Stimulated activated CD4-positive, alpha-beta T cell treated with anti-CD3 and anti-CD28 coated beads, Interleukin-15, amount 100 ng/mL, for 48 hours (primary cell): ENCODE results near the gene PIPOX.
"Not testable (repeated sequence)": the region's sequence is repeated elsewhere in the genome, so short reads cannot be mapped to it uniquely, and the experiment has no call there.

Experiments
- DNase-seq, 2 donors: peaks; one replicate each; pipeline ENCODE4 v3.0.0-alpha.2; 2020; ENCODE audit warnings: low read depth in 2 of 2

The PIPOX gene

DNA sequence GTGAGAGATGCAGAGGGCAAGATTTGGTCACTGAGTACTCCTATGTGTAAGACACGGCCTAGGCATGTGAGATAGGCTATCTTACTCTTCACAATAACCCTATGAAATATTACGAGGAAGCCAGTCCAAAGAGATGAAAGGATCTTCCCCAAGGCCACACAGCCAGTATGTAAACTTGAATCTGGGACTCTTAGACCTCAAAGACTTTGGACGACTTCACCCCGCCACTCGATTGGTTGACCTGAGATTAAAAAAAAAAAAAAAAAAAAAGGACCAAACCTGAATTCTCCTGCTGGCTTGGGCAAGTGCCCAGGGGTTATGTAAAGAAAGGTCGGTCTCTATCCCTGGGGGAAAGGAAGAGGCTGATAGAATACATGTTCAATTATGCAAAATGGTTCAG lies 33.1 kb downstream of the PIPOX start:
- DNase-seq, result no peak

DNA sequence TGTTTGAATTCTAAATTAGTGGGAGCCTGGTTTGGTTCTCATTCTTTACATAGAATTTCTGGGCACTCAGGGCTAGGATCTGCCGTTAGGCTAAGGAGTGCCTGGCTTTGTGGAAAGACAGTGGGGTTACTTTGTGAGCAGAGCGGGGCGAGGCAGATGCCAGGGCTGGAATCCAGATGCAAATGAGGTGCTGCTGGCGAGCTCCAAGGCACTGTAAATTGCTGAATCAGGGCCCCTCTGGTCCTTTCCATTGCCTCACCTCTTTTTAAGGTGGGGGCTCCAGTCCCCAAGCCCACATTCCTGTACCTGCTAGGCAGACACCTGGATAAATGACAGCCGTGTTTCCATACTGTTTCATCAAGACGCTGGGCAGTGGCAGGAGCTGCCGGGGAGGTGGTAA lies 33.8 kb downstream of the PIPOX start:
- no peak for DNase-seq

DNA sequence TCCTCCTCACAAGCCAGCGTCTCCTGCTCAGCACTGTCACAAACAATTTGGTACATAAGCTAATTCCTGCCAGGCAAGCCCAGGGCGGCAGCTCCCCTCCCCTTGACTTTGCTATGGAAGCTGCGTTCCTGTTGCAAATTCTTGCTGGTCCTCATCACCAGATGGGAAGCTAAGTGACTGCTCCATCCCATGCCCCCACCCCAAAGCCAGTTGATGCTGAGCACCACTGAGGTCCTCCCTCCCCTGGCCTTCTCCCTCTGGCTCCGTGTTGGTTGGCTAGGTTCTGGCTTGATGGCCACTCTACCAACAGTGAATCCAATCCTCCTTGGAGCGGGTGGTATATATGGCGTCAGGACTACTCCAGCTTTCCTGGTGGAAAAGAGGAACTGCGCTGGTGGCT lies 34.4 kb downstream of the PIPOX start:
- DNase-seq, result no peak

DNA sequence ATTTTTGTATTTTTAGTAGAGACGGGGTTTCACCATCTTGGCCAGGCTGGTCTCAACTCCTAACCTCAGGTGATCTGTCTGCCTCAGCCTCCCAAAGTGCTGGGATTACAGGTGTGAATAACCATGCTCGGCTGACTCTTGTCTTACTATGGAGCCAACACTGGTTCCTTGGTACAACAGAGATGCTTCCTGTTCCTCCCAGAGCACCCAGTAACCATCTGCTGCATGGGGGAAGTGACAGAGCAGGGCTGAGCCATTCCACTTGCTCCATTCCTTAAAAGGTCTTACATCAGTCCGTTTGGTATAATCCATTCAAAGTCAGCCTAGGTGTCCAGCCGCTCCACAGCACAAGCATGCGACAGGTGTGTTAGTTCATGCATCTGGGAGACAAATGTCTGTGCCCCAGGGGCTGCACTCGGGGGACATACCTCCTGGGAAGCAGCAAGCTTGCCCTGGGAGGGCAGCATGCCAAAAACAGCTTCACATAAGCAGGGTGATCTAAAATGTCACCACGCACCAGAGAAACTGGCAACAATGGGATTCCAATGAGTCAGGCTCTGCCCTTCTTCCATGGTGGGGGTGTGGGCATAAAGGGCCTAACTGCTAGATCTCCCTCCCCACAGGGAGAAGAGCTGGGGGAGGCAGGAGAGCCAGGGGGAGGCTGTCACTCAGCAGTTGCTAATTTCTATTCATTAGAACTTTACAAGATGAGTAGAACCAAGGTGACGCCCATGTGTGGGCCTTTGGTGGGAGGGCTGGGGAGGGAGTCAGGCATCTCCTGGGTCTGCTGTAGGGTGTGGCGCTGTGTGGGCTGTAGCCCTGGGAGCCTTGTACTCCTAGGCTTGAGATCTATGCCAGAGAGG lies 35.5 kb downstream of the PIPOX start:
- no peak for DNase-seq

DNA sequence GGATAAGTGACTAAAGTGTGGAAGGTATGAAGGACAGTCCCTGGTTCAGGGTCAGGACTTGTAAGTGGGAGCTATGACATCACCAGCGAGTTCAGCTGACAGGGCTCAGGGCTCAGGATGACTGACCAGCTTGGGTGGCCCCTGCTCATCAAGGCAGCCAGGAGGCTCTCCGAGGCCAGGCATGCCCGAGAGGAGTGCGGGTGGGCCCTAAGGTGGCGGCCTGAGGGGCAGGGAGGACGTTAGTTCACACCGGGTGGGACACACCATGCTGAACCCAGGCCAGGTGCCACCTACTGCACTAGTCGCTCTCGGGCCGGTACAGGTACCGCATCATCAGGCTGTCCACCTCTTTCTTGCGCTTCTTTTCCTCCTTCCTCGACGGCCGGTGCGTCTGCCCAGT lies 36.5 kb downstream of the PIPOX start:
- DNase-seq, result no peak

DNA sequence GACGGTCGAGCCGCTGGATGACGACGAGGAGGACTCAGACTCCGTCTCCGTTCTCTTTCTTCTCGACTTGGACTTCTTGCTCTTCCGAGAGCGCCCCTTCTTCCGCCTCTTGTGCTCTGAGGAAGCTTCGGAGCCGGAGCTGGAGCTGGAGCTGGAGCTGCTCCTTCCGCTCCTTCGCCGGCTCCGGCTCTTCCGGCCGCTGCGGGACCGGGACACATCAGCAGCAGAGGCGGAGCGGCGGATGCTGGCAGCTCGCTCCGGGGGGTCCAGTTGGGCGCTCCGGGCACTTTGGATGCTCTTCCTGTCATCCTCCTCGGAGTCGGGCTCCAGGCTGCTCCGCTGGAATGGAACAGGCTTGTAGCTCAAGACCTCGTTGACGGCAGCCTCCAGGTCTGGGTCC lies 36.9 kb downstream of the PIPOX start:
- no peak for DNase-seq

DNA sequence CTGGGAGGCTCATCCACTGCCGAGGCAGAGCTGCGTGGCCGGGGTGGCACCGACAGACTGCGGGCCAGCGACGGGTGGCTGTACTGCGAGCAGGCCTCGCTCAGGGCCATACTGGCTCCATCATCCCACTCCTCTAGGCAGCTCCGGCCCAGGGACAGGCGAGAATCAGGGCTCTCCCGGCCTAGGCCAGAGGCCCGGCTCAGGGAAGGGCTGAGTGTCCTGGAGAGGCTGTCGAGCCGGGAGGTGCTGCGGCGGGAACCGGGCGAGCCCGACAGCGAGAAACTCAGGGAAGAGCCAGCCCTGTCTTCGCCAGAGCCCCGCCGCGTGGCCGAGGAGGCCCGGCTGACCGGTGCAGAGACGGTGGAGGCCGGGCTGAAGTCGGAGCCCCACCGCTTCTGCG lies 37.4 kb downstream of the PIPOX start:
- no peak for DNase-seq

DNA sequence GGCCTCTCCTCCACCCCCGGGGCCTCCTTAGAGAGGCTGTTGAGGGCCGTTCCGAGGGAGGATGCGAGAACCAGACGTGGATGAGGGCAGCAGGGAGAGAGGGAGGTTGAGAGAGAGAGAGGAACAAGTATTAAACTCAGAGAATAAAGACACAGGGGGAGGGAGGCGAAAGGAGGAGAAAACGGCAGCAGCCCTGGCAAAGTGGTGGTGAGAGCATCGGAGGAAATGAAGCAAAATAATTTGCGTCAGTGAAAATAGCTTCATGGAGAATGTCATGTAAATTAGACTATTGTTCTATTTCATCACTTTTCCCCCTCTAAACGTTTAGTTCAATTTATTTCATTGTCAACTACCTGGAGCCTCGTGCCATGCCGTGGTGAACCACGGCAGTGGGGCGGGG lies 38.0 kb downstream of the PIPOX start:
- DNase-seq, result no peak

DNA sequence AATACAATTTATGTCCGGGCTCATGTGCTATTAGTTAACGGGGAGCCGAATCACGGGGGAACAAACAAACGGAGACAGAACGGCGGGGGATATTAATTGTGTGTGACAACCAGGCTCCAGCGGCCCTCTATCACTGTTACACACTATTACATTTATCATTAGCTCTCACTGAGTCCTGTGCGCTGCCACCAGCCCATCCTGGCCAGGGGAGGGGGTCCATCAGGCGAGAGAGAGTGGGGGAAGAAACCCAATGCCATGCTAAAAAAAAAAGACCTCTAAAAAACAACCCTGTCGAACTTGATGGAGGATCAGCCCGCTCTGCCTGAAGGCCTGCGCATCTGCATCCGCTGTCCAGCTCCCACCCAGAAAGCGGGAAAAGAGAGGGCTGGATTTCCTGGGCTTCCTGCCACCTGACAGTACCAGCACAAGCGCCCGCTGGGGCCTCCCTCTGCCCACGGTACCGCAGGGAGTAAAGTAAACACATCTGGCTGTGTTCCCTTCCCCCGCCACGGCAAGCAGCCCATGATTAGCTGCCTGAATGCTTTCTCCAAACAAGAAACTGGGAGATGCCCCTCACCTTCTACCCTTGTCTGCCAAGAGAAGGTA lies 41.7 kb downstream of the PIPOX start:
- DNase-seq, result no peak

DNA sequence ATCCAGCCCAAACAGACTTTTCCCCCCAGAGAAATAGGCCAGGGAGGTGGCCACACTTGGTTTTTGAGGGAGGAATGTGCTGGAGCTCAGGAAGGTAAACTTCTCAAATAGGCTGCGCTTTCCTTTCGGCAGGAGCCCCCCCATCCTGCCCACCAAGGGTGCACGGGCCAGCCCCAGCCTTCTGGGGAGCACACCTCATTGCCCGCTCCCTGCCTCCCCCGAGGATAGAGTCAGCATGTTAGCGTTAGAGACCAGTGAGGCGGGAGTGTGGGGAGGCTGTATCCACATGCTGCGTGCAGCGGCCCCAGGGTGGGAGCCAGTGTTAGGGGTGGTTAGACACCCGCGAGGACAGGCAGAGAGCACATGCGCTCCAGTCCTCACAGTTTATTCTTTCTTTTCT lies 42.3 kb downstream of the PIPOX start:
- DNase-seq, result no peak

DNA sequence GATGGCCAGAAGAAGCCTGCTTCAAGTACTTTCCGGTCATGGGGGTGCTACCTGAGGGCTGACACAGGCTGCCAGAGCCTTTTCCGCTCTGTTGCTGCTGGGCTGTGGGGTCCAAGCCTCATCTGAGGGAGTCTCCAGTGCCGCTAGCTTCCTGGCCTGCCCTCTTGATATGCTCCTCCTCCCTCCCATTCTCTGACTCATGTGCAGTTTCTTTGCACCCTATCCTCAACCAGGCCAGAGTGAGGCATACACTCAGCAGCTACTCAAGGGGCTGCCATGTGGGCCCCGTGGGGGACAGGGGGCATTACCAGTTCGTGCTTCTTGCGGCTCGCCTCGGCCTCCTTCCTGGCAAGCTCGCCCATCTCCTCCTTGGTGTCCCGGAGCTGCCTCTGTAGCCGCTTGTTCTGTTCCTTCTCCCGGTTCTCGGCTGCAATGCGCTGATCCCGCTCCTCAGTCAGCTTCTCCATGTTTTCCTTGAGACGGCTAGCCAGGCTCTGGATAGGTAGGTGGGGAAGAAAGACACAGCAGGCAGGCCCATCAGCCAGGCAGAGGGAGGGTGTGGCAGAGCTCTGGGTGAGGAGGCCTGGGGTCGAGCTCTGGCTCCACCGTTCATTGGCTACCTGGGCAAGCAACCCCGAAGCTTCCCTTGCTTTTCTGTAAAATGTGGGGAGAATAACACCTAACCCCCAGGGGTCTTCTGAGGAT lies 43.8 kb downstream of the PIPOX start:
- no peak for DNase-seq

DNA sequence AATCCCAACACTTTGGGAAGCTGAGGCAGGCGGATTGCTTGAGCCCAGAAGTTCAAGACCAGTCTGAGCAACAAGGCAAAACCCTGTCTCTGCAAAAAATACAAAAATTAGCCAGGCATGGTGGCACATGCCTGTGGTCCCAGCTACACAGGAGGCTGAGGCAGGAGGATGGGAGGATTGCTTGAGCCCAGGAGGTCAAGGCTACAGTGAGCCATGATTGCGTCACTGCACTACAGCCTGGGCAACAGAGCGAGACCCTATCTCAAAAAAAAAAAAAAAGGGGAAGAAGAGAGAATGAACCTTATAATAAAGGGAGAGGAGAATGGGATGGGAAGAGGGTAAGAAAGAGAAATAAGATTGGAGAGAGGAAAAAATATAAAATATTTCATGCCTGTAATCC lies 45.8 kb downstream of the PIPOX start:
- DNase-seq, result not testable (repeated sequence)

DNA sequence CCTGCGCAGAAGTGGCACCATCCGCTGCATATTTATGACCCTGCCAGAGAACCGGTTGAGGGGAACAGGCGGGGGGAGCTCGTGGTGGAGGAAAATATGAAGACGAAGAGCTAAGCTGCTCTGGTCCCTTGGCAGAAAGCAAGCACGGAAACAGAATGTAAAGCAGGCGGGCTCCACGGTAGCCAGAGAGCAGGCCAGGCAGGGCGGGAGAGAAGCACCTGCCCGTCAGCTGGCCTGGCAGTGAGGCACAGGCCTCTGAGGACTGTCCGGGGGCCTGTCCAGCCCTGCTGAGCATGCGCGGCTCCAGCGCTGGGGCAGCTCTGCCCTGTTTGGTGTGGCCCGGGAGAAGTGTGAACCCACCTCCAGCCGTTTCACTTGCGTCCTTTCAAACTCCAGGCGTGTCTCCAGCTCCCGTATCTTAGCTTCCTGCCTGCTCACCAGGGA lies 46.7 kb downstream of the PIPOX start:
- DNase-seq, result no peak

DNA sequence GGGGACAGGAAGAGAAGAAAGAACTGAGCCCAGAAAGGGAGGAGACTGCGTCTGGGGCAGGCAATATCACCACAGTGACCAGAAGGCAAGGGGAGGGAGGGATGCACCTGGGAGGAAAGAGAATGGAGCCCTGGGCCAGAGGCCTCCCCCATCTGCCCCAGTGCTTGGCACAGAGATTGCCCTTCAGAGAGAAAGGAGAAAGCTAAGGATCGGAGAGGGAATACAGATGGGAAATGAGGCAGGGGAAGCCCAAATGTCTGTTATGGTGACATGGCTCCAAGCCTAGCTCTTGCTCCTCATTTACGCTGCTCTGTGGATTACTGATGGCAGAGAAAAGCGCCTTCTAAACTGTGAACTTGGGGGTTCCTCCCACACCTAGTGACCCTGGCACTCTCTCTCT lies 47.2 kb downstream of the PIPOX start:
- no peak for DNase-seq

DNA sequence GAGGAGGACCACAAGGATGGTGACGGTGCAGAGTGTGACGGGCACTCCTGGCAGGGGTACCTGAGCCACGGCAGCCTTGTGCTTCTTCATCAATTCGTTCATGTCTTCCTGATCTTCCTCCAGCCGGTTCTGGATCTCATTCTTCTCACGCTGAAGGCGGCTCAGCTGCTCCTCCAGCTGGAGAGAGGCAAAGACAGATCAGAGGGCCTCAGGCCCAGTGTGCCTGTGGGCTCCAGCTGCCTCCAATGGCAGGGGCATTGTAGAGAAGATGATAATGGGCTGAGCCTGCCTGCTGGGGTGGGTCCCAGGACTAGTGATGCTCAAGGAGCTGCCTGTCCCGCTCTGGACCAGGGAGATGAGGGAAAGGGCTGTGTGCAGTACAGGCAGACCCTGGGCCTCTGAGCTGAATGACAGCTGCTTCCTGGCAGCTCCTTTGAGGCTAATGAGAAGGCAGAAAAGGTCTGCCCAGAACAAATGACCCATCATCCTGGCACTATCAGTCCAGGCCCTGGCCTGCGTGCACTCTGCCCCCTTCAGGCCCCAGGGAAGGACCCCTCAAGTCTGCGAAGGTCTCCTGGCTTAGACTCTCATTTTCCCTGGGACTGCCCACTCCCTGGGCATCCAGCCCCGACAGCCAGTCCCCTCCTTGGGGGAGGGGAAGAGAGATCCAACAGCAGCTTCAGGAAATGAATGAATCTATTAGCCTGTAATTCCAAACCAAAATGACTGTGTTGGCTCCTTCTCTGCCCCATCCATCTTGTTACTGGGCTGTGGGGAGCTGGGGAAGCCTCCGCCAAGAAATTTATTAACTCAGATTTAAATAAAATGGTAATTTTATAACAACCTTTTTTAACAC lies 48.0 kb downstream of the PIPOX start:
- no peak for DNase-seq

DNA sequence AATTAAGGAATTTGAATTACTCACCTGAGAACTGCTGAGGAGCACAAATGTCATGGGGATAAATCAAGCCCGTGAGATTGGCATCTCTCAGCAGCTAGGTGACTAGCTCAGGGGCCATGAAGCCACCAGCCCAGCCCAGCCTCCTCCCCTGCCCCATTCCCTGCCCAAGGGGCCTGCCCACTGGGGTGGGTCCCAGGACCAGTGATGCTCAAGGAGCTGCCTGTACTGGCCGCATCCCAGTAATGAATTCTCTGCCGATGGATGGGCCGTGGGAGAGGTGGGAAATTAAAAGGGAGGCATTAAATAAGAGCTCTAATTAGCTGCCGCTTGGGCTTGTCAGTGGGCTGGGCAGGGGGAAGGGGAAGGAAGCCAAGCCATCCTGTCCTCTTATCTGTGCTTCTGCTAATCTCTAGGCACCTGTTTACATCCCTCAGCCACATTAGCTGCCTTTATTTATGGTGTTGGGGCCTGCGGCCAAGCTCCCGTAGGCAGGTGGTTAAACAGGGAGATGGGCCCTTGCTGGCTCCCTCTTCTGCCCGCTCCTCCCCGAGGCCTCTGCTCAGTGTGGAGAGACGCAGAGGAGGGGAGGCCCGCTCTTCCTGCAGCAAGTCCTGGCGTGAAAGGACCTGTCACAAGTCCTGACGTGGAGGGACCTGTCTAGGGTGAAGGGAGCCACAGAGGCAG lies 48.8 kb downstream of the PIPOX start:
- DNase-seq, result no peak

DNA sequence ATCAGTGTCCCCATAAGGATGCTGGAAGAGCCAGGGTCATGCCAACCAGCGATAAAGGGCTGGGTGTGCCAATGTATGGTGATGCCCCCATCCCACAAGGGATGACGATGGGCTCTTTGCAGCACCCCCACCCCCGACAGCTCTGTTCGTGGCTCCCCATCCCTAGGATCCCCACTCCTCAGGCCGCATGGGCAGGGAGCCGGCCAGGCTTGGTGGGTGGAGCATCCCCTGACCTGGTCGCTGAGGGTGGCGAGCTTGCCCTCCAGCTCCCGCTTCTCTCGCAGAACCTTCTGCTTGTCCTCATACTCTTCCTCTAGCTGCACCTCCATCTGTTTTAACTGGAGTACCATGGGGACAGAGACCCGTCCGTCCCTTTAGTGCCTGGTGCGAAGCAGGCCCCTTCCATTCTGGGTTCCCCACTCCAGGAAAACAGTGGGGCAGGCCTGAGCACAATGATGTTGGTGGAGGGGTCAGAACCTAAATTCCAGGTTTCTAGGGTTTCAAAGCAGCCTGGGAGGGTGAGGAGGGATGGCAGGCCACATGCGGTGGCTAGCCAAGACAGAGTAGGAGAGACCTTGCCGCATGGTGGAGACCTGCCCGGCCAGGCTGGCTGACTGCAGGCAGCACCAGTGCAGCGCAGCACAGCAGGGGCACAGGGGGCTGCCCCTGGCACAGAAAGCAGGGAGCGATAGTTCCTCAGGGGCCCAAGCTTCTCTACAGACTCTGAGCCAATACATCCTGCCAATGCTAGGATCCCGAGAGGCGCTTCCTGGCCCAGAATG lies 50.3 kb downstream of the PIPOX start:
- no peak for DNase-seq

DNA sequence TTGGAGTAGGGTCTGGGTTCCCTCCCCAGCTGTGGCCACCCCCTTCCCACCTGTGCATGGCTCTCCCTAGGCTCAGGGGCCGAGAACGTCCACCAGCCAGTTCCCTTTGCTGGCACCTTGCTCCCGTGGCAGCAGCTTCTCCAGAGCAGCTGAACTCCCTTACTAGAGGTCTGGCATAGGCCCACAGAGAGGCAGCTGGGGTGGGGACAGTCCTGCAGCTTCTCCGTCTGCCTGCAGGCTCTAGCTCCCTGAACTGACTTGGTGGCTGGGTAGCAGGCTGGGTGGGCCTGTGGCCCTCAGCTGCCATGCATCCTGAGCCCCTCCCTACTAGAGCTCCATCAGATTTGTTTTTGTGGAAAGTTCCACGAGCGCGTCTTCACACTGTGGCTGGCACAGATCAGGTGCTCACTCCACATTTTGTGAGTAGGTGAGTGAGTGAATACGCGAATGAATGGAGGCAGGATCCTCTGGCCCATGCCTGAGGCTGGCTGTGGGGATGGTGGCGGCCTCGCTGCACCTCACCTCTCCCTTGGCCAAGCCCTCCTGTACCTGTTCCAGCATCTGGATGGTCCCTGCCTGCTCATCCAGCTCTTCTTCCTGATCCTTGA lies 51.3 kb downstream of the PIPOX start:
- DNase-seq, result no peak

DNA sequence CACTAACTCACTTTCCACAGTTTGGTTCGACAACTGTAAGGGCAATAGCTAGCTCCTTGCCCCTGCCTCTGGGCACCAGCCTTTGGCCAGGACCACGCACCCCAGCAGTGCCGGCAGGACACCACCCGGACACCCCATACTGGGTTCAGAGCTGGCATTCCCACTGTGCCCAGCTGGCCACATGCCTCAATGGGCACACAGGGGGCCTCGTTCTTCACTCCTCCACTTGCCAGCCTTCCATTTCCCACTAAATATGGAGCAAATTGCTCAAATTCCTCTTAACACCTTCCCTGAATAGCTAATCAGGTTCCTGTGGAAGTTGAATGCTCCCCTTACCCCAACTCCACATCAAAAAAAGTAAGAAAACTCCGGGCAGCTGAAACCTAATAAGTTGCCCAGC lies 52.5 kb downstream of the PIPOX start:
- no peak for DNase-seq

DNA sequence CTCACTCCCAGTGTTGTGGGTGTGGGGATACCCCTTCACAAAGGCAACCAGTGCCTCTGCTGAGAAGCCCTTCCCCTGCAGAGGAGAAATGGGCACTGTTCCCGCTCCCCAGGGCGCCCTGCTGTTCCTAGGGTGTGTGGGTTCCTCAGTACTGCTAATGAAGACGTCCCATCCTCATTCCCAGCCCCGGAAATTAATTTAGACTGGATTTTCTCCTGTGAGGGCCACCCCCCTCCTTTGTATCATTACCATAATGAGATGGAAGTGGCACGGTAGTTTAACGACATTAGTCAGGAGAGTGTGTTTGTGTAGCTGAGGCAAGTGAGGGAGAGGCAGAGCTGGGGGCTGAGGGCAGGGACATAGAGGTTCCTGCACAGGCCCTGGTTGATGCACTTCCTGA lies 53.2 kb downstream of the PIPOX start:
- no peak for DNase-seq
